MM.1S (cell line): Measurements from ENCODE around the gene CLEC16A.

Source experiments
- DNase-seq: peaks from one replicate; pipeline ENCODE4 v3.0.0-alpha.2; 2015
- H2AFZ ChIP-seq: fragments of 300-600 bp; sonication (generic); 2 replicates; pipeline ENCODE4 v1.6.0; 2016; ENCODE audit warnings: antibody characterized with exemption, low read length
- H3F3A ChIP-seq: fragments of 300-600 bp; sonication (generic); 2 replicates; pipeline ENCODE4 v1.6.1; 2016; ENCODE audit warnings: mild to moderate bottlenecking, antibody characterized with exemption, low read length, moderate library complexity, mixed read lengths; ENCODE audit not compliant: insufficient read depth
- H3K27ac ChIP-seq: fragments of 300-600 bp; sonication (generic); 2 replicates; pipeline ENCODE4 v1.5.1; 2016; ENCODE audit warnings: mild to moderate bottlenecking, low read length
- H3K27me3 ChIP-seq: fragments of 300-600 bp; sonication (generic); replicated peaks from 2 replicates; pipeline ENCODE4 v1.6.0; 2016; ENCODE audit warnings: low read length; ENCODE audit not compliant: insufficient read depth
- H3K36me3 ChIP-seq: fragments of 300-600 bp; sonication (generic); replicated peaks from 2 replicates; pipeline ENCODE4 v1.6.1; 2016; ENCODE audit warnings: mild to moderate bottlenecking, low read length, mixed read lengths; ENCODE audit not compliant: insufficient read depth
- H3K4me1 ChIP-seq: fragments of 300-600 bp; sonication (generic); 2 replicates; pipeline ENCODE4 v1.6.1; 2016; ENCODE audit warnings: low read length, mixed read lengths
- H3K4me2 ChIP-seq: fragments of 300-600 bp; sonication (generic); 2 replicates; pipeline ENCODE4 v1.6.0; 2016; ENCODE audit warnings: low read depth, low read length
- H3K4me3 ChIP-seq: fragments of 300-600 bp; sonication (generic); 2 replicates; pipeline ENCODE4 v1.5.1; 2016; ENCODE audit warnings: low read length, mixed read lengths
- H3K79me2 ChIP-seq: fragments of 300-600 bp; sonication (generic); 2 replicates; pipeline ENCODE4 v1.6.1; 2016; ENCODE audit warnings: mixed run types, low read length, mixed read lengths
- H3K9ac ChIP-seq: fragments of 300-600 bp; sonication (generic); 2 replicates; pipeline ENCODE4 v1.6.1; 2016; ENCODE audit warnings: low read length, mixed read lengths
- H3K9me2 ChIP-seq: fragments of 300-600 bp; sonication (generic); replicated peaks from 2 replicates; pipeline ENCODE4 v1.6.1; 2016; ENCODE audit warnings: mild to moderate bottlenecking, low read length, mixed read lengths; ENCODE audit not compliant: insufficient read depth
- H3K9me3 ChIP-seq: fragments of 300-600 bp; sonication (generic); replicated peaks from 2 replicates; pipeline ENCODE4 v1.6.1; 2016; ENCODE audit warnings: mild to moderate bottlenecking, low read length, mixed read lengths; ENCODE audit not compliant: insufficient read depth
- H4K20me1 ChIP-seq: fragments of 300-600 bp; sonication (generic); 2 replicates; pipeline ENCODE4 v1.6.1; 2016; ENCODE audit warnings: mild to moderate bottlenecking, low read length, moderate library complexity, mixed read lengths; ENCODE audit not compliant: insufficient read depth
- CTCF ChIP-seq: fragments of 300-600 bp; sonication (generic); IDR thresholded peaks from 2 replicates; pipeline ENCODE4 v1.5.1; 2016; ENCODE audit warnings: antibody characterized with exemption, low read length, mixed read lengths
- EZH2 ChIP-seq: fragments of 300-600 bp; sonication (generic); optimal IDR thresholded peaks from 2 replicates; pipeline ENCODE3; 2017; ENCODE audit warnings: low read depth, mild to moderate bottlenecking, antibody characterized with exemption, low read length, mixed read lengths
- EZH2phosphoT487 ChIP-seq: fragments of 300-600 bp; sonication (generic); IDR thresholded peaks from 2 replicates; pipeline ENCODE4 v1.6.1; 2018; ENCODE audit warnings: antibody characterized with exemption, low read length

CLEC16A gene

GRCh38 chr16:11085916-11086315, 141.6 kb downstream of the CLEC16A start:
- H3K79me2 ChIP-seq, result no peaks in the 10 kb centered on the region
- no peaks in the 10 kb centered on the region for H3K9me2 ChIP-seq
- DNase-seq, result no peak
- H3K27me3 ChIP-seq, result no peaks in the 10 kb centered on the region
- H3K27ac ChIP-seq, result no peak overlapping the region
- H3F3A ChIP-seq, result no peaks in the 10 kb centered on the region
- H3K36me3 ChIP-seq, result no peaks in the 10 kb centered on the region
- H3K9me3 ChIP-seq, result no peaks in the 10 kb centered on the region
- H3K9ac ChIP-seq, result no peak overlapping the region
- H3K4me3 ChIP-seq, result no peak overlapping the region
- no peak overlapping the region for H3K4me2 ChIP-seq
- H3K4me1 ChIP-seq, result no peaks in the 10 kb centered on the region
- TF ChIP-seq EZH2 (no peak), EZH2phosphoT487 (no peak), CTCF (no peak)
- H4K20me1 ChIP-seq, result no peaks in the 10 kb centered on the region
- H2AFZ ChIP-seq, result no peak overlapping the region

- Histone ChIP-seq H3K4me1 (no peaks in the 10 kb centered on the region), H3K79me2 (no peaks in the 10 kb centered on the region), H3K9me3 (no peaks in the 10 kb centered on the region), H3K27me3 (no peaks in the 10 kb centered on the region), H2AFZ (no peak overlapping the region), H3K36me3 (no peaks in the 10 kb centered on the region), H3K4me2 (no peak overlapping the region), H3K27ac (no peak overlapping the region), H3F3A (no peaks in the 10 kb centered on the region; the same call in 1 of the 2 replicates), H3K9ac (no peak overlapping the region), H4K20me1 (no peaks in the 10 kb centered on the region), H3K9me2 (no peaks in the 10 kb centered on the region), H3K4me3 (no peak overlapping the region)
- TF ChIP-seq CTCF (no peak), EZH2phosphoT487 (no peak), EZH2 (no peak)
- DNase-seq, result no peak
Measured at GRCh38 chr16:11087691-11088073, 143.3 kb downstream of the CLEC16A start.

GRCh38 chr16:11088074-11088730, 143.8 kb downstream of the CLEC16A start:
- DNase-seq, result no peak
- H3K4me1 ChIP-seq, result peaks cover 3% of the 10 kb centered on the region; the same call in 1 of the 2 replicates

More at GRCh38 chr16:11088074-11088730, 143.8 kb downstream of the CLEC16A start:
- Histone ChIP-seq H3K9me3 (no peaks in the 10 kb centered on the region), H3K4me2 (no peak overlapping the region), H3K36me3 (no peaks in the 10 kb centered on the region), H3K4me3 (no peak overlapping the region), H4K20me1 (no peaks in the 10 kb centered on the region), H3K9ac (no peak overlapping the region), H3K9me2 (no peaks in the 10 kb centered on the region), H3F3A (no peaks in the 10 kb centered on the region; the same call in 1 of the 2 replicates), H2AFZ (no peak overlapping the region), H3K27ac (no peak overlapping the region), H3K27me3 (no peaks in the 10 kb centered on the region), H3K79me2 (no peaks in the 10 kb centered on the region)
- no peak for TF ChIP-seq CTCF
- TF ChIP-seq EZH2phosphoT487, result no peak
- no peak for TF ChIP-seq EZH2
